CD14-positive monocyte (primary cell): ENCODE results near the gene WTIP. TPM values are rescaled to one million over a fixed set of nuclear protein-coding genes. Genes with fewer than 3 reads are reported as not detected.

Experiments used
- DNase-seq, 3 donors: peaks; one replicate each; pipeline ENCODE4 v3.0.0-alpha.2; 2011 to 2022
- H2AFZ ChIP-seq: 2 replicates; pipeline ENCODE4 v1.6.0; 2012; ENCODE audit warnings: mild to moderate bottlenecking, low read depth, low read length, inconsistent platforms; ENCODE audit not compliant: insufficient read depth, poor library complexity, severe bottlenecking
- H3K27ac ChIP-seq, 2 donors: 1 replicate in 1 of 2; 2 replicates in 1 of 2; pipeline ENCODE4 v1.5.1; 2012 to 2013; ENCODE audit warnings: low read length in 2 of 2, control low read depth in 1 of 2, inconsistent platforms in 1 of 2, low read depth in 1 of 2, mild to moderate bottlenecking in 1 of 2
- H3K27me3 ChIP-seq, 2 donors: one replicate each; pipeline versions ENCODE4 v1.6.0 to v1.6.1; 2011 to 2013; ENCODE audit warnings: low read length in 2 of 2; ENCODE audit not compliant: control insufficient read depth in 2 of 2, insufficient read depth in 2 of 2
- H3K36me3 ChIP-seq, 2 donors: replicated peaks in 1 of 2; 1 replicate in 1 of 2; 2 replicates in 1 of 2; pipeline versions ENCODE4 v1.5.1 to v1.6.1; 2012 to 2013; ENCODE audit warnings: low read length in 2 of 2, control low read depth in 1 of 2, inconsistent platforms in 1 of 2, mild to moderate bottlenecking in 1 of 2; ENCODE audit not compliant: insufficient read depth in 2 of 2, control insufficient read depth in 1 of 2
- H3K4me1 ChIP-seq, 2 donors: 1 replicate in 1 of 2; 2 replicates in 1 of 2; pipeline versions ENCODE4 v1.5.1 to v1.6.1; 2012 to 2013; ENCODE audit warnings: low read length in 2 of 2, control low read depth in 1 of 2, inconsistent platforms in 1 of 2, mild to moderate bottlenecking in 1 of 2, moderate library complexity in 1 of 2; ENCODE audit not compliant: insufficient read depth in 2 of 2, control insufficient read depth in 1 of 2
- H3K4me2 ChIP-seq: replicated peaks from 2 replicates; pipeline ENCODE3; 2012; ENCODE audit warnings: low read length, moderate library complexity, mild to moderate bottlenecking; ENCODE audit not compliant: poor library complexity, severe bottlenecking; ENCODE audit errors: extremely low read depth
- H3K4me3 ChIP-seq, 3 experiments: fragments of 200-600 bp in 1 of 3; sonication (generic) in 1 of 3; replicated peaks in 1 of 3; 1 replicate in 2 of 3; 2 replicates in 1 of 3; pipeline ENCODE4 v1.5.1; 2011 to 2013; ENCODE audit warnings: low read length in 3 of 3, mild to moderate bottlenecking in 3 of 3, control low read depth in 2 of 3, low read depth in 2 of 3, inconsistent platforms in 1 of 3, moderate library complexity in 1 of 3
- H3K79me2 ChIP-seq: 2 replicates; pipeline ENCODE4 v1.6.0; 2012; ENCODE audit warnings: mild to moderate bottlenecking, control low read depth, inconsistent platforms, low read length, moderate library complexity; ENCODE audit not compliant: insufficient read depth
- H3K9ac ChIP-seq: 2 replicates; pipeline ENCODE4 v1.6.0; 2017; ENCODE audit warnings: low read length, mild to moderate bottlenecking; ENCODE audit not compliant: insufficient read depth, poor library complexity, severe bottlenecking
- H3K9me3 ChIP-seq, 2 donors: replicated peaks in 1 of 2; 1 replicate in 1 of 2; 2 replicates in 1 of 2; pipeline versions ENCODE4 v1.5.1 to v1.6.1; 2012 to 2013; ENCODE audit warnings: low read length in 2 of 2, control low read depth in 1 of 2; ENCODE audit not compliant: control insufficient read depth in 1 of 2, insufficient read depth in 1 of 2
- H4K20me1 ChIP-seq: 2 replicates; pipeline ENCODE4 v1.6.0; 2012; ENCODE audit warnings: mild to moderate bottlenecking, low read length, control low read depth, moderate library complexity; ENCODE audit not compliant: insufficient read depth
- H3K27ac Mint-ChIP-seq, 7 donors: one replicate each; pipeline ENCODE4 v1.8.0; 2020; ENCODE audit warnings: mild to moderate bottlenecking in 7 of 7, mixed read lengths in 7 of 7, moderate library complexity in 6 of 7, inconsistent platforms in 2 of 7
- H3K27me3 Mint-ChIP-seq, 3 donors: one replicate each; pipeline ENCODE4 v1.8.0; 2021 to 2022; ENCODE audit warnings: low read depth in 3 of 3, mild to moderate bottlenecking in 3 of 3, mixed read lengths in 3 of 3, moderate library complexity in 3 of 3, inconsistent platforms in 1 of 3
- H3K36me3 Mint-ChIP-seq, 2 donors: one replicate each; pipeline ENCODE4 v1.8.0; 2020; ENCODE audit warnings: mixed read lengths in 2 of 2, inconsistent platforms in 1 of 2, mild to moderate bottlenecking in 1 of 2
- H3K4me1 Mint-ChIP-seq: one replicate; pipeline ENCODE4 v1.8.0; 2020; ENCODE audit warnings: mild to moderate bottlenecking, mixed read lengths
- H3K4me3 Mint-ChIP-seq, 2 donors: one replicate each; pipeline ENCODE4 v1.8.0; 2020; ENCODE audit warnings: mild to moderate bottlenecking in 2 of 2, mixed read lengths in 2 of 2, moderate library complexity in 1 of 2
- H3K9me3 Mint-ChIP-seq, 7 donors: one replicate each; pipeline ENCODE4 v1.8.0; 2020 to 2022; ENCODE audit warnings: mixed read lengths in 7 of 7, mild to moderate bottlenecking in 6 of 7, moderate library complexity in 6 of 7, inconsistent platforms in 2 of 7
- CTCF ChIP-seq: fragments of 200-600 bp; IDR thresholded peaks from one replicate; pipeline ENCODE4 v1.8.0; 2022; ENCODE audit warnings: antibody characterized with exemption, mild to moderate bottlenecking
- WGBS: methylation state at CpG from one replicate; pipeline ENCODE4 v1.1.5; 2013; ENCODE audit warnings: missing lambda C conversion rate; ENCODE audit not compliant: insufficient coverage; 5-methylcytosine and 5-hydroxymethylcytosine counted together
- intact Hi-C, 2 donors: fragments of 100-400 bp; cut with micrococcal nuclease; formaldehyde crosslinking; loops; one replicate each; pipeline versions ENCODE4 v1.15.0 to v1.15.1; 2023
- polyA plus RNA-seq, 3 donors: library from polyadenylated mRNA; depleted of rRNA in 1 of 3; unstranded in 2 of 3; stranded (reverse) in 1 of 3; fragments of 300-500 nt in 2 of 3; fragments of >200 nt in 1 of 3; fragmentation: Illumina TruSeq in 2 of 3; gene quantifications; 1 replicate in 2 of 3; 2 replicates in 1 of 3; pipeline ENCODE4 v1.2.3, GENCODE V29; 2012 to 2021

Gene WTIP
- polyA plus RNA-seq, 3 donors, result 0.11 TPM; not detected in 2

GRCh38 chr19:34504809-34505291 is 23.3 kb downstream of the WTIP start:
- intact Hi-C loops, result loop anchor here (5.0 kb wide), 1 partner anchor 207 kb away; no protein-coding TSS in a partner anchor
- peaks cover 0 to 16% of the 10 kb centered on the region in 2 donors for H3K27me3 ChIP-seq
- H4K20me1 ChIP-seq, result no peaks in the 10 kb centered on the region
- Mint-ChIP-seq H3K27me3 (peaks cover 17 to 20% (median 20%) of the 10 kb centered on the region in 3 donors), H3K36me3 (no peaks in the 10 kb centered on the region), H3K9me3 (peaks cover 0 to 3% (median under 1%) of the 10 kb centered on the region in 7 donors), H3K4me3 (no peak overlapping the region), H3K27ac (no peak overlapping the region), H3K4me1 (peaks cover 3% of the 10 kb centered on the region)
- H3K36me3 ChIP-seq, result no peaks in the 10 kb centered on the region
- no peaks in the 10 kb centered on the region for H3K79me2 ChIP-seq
- H3K9ac ChIP-seq, result no peak overlapping the region
- no peak overlapping the region for H3K4me2 ChIP-seq
- no peak overlapping the region for H3K4me3 ChIP-seq
- WGBS, result 100% methylated on average over 4 of the region's 9 CpGs
- DNase-seq, result no peak
- TF ChIP-seq CTCF, result no peak
- no peaks in the 10 kb centered on the region for H3K9me3 ChIP-seq
- H2AFZ ChIP-seq, result no peak overlapping the region
- H3K27ac ChIP-seq, result no peak overlapping the region
- peaks cover 0 to 10% of the 10 kb centered on the region in 2 donors for H3K4me1 ChIP-seq

GRCh38 chr19:34505321-34506025 is 23.9 kb downstream of the WTIP start:
- peaks cover 11 to 15% (median 14%) of the 10 kb centered on the region in 3 donors for H3K27me3 Mint-ChIP-seq

More at GRCh38 chr19:34505321-34506025, 23.9 kb downstream of the WTIP start:
- Histone ChIP-seq H3K4me3 (no peak overlapping the region), H3K4me2 (no peak overlapping the region), H3K4me1 (peaks cover 0 to 10% of the 10 kb centered on the region in 2 donors), H2AFZ (no peak overlapping the region), H3K27ac (no peak overlapping the region), H4K20me1 (no peaks in the 10 kb centered on the region), H3K9ac (no peak overlapping the region), H3K27me3 (peaks cover 0 to 10% of the 10 kb centered on the region in 2 donors), H3K9me3 (no peaks in the 10 kb centered on the region), H3K79me2 (no peaks in the 10 kb centered on the region), H3K36me3 (no peaks in the 10 kb centered on the region)
- 93% methylated on average over 13 of the region's 14 CpGs for WGBS
- peaks cover under 1 to 8% (median 5%) of the 10 kb centered on the region in 7 donors for H3K9me3 Mint-ChIP-seq
- peaks cover 3% of the 10 kb centered on the region for H3K4me1 Mint-ChIP-seq
- no peaks in the 10 kb centered on the region for H3K36me3 Mint-ChIP-seq
- intact Hi-C loops, result no loop called here
- no peak for DNase-seq
- no peak for TF ChIP-seq CTCF
- no peak overlapping the region for H3K27ac Mint-ChIP-seq
- H3K4me3 Mint-ChIP-seq, result no peak overlapping the region
